Osteocyte (in vitro differentiated cells): ENCODE data around the gene BICDL2. TPM values are rescaled to one million over a fixed set of nuclear protein-coding genes. Genes with fewer than 3 reads are reported as not detected.

ENCODE experiments used
- DNase-seq: peaks from one replicate; pipeline ENCODE4 v3.0.0; 2021; ENCODE audit warnings: mixed read lengths; ENCODE audit not compliant: unreplicated experiment; ENCODE audit errors: extremely low spot score
- H3K27ac Mint-ChIP-seq: one replicate; pipeline ENCODE4 v1.8.0; 2021; ENCODE audit warnings: mild to moderate bottlenecking, mixed read lengths; ENCODE audit not compliant: unreplicated experiment
- H3K27me3 Mint-ChIP-seq: one replicate; pipeline ENCODE4 v1.8.0; 2021; ENCODE audit warnings: mixed read lengths; ENCODE audit not compliant: unreplicated experiment
- H3K36me3 Mint-ChIP-seq: one replicate; pipeline ENCODE4 v1.8.0; 2021; ENCODE audit warnings: mixed read lengths; ENCODE audit not compliant: unreplicated experiment
- H3K4me1 Mint-ChIP-seq: one replicate; pipeline ENCODE4 v1.8.0; 2021; ENCODE audit warnings: mixed read lengths; ENCODE audit not compliant: unreplicated experiment
- H3K4me3 Mint-ChIP-seq: one replicate; pipeline ENCODE4 v1.8.0; 2021; ENCODE audit warnings: mild to moderate bottlenecking, moderate library complexity, mixed read lengths; ENCODE audit not compliant: unreplicated experiment
- H3K9me3 Mint-ChIP-seq: one replicate; pipeline ENCODE4 v1.8.0; 2021; ENCODE audit warnings: mixed read lengths; ENCODE audit not compliant: unreplicated experiment
- CTCF ChIP-seq: fragments of 200-600 bp; sonication (generic); IDR thresholded peaks from 2 replicates; pipeline ENCODE4 v1.5.0; 2021; ENCODE audit warnings: antibody characterized with exemption, mild to moderate bottlenecking, moderate library complexity
- total RNA-seq: library from RNA; stranded (reverse); gene quantifications from 2 replicates; pipeline ENCODE4 v1.2.1, GENCODE V29; 2021

BICDL2 gene
- total RNA-seq, 1 donor from 2014 or later = not detected

- peak overlapping the region; percentile 77 for H3K27ac Mint-ChIP-seq
- no peak for TF ChIP-seq CTCF
- peak overlapping the region; percentile 74 for H3K4me3 Mint-ChIP-seq
- peaks cover 16% of the 10 kb centered on the region for H3K4me1 Mint-ChIP-seq
- H3K36me3 Mint-ChIP-seq = no peaks in the 10 kb centered on the region
- DNase-seq = no peak
- H3K27me3 Mint-ChIP-seq = no peaks in the 10 kb centered on the region
- H3K9me3 Mint-ChIP-seq = no peaks in the 10 kb centered on the region
These were observed 55.4 kb downstream of the BICDL2 start for GRCh38 chr16:2981177-2981898.

DNA sequence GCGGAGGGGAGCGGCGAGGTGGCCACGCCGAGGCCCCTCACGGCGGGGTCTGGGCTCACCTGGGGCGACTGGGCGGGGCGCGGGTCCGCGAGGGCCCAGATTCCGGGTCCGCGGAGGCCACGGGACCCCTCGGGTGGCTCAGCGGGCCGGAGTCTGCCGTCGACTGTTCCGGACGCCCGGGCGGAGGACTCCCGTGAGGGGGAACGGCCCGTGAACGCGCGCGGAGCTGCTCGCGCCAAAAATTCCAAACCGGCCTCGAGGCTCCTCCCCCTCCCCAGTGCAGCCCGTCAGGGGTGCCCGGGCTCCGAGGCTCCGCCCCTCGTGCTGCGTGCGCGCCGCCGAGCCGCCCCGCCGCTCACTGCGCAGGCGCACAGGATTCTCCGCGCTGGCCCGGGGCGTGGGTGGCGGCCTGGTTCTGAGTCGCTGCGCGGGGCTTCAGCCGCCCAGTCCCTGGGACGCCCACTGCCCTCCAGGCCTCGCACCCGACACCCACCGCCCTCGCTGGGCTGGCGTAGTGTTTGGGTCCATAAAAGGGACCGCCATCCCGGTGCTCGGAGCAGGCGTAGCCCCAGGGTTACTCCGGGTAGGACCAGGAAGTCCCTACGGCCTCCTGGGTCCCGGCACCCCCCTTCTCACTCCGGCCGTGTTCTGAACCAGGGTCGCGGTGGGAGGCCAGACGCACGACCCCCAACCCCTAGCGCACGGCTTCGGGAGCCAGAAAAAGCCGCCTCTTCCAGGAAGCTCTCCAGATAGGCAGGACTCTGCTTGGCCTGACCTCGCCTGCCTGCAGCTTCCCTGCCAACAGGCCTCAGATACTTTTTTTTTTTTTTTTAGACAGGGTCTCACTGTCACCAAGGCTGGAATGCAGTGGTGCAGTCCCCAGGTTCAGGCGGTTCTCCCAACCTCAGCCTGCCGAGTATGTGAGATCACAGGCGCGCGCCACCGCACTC is 56.2 kb downstream of the BICDL2 start, which contains the start of gene PKMYT1:
TSS of gene PKMYT1 (minus strand) at position 220 of the 950 bp plus-strand sequence. CDS start 789 bp downstream, outside the sequence.
- peak within 1 kb of the TSS; percentile 75 for H3K4me3 Mint-ChIP-seq
- H3K9me3 Mint-ChIP-seq = no peaks in the 10 kb centered on the region
- DNase-seq = peak; percentile 98
- H3K4me1 Mint-ChIP-seq = peaks cover 15% of the 10 kb centered on the region
- H3K27ac Mint-ChIP-seq = peak within 1 kb of the TSS; percentile 77
- H3K27me3 Mint-ChIP-seq = no peaks in the 10 kb centered on the region
- H3K36me3 Mint-ChIP-seq = no peaks in the 10 kb centered on the region
- TF ChIP-seq CTCF = no peak

GRCh38 chr16:2979669-2980226 is 57.0 kb downstream of the BICDL2 start:
- H3K4me1 Mint-ChIP-seq = peaks cover 15% of the 10 kb centered on the region
- no peak for TF ChIP-seq CTCF
- H3K4me3 Mint-ChIP-seq = peak overlapping the region; percentile 75
- DNase-seq = no peak
- no peaks in the 10 kb centered on the region for H3K9me3 Mint-ChIP-seq
- H3K27me3 Mint-ChIP-seq = no peaks in the 10 kb centered on the region
- peak overlapping the region; percentile 27 for H3K27ac Mint-ChIP-seq
- H3K36me3 Mint-ChIP-seq = no peaks in the 10 kb centered on the region

Other genes starting within 250 kb of the BICDL2 start
- gene PRSS33, start 249.4 kb downstream of the BICDL2 start, total RNA-seq = not detected in 2 replicates
- not detected in 2 replicates for gene PRSS41, start 238.5 kb downstream of the BICDL2 start, total RNA-seq
- not detected in 2 replicates for gene PRSS21, start 219.7 kb downstream of the BICDL2 start, total RNA-seq
- not detected in 2 replicates for gene ZG16B, start 206.6 kb downstream of the BICDL2 start, total RNA-seq
- not detected in 2 replicates for gene PRSS22, start 178.8 kb downstream of the BICDL2 start, total RNA-seq
- 49.6 and 54.0 TPM in 2 replicates for gene FLYWCH2, start 153.7 kb downstream of the BICDL2 start, total RNA-seq
- 38.9 and 46.4 TPM in 2 replicates for gene FLYWCH1, start 125.0 kb downstream of the BICDL2 start, total RNA-seq
- gene KREMEN2, start 72.7 kb downstream of the BICDL2 start, total RNA-seq = not detected in 2 replicates
- gene PAQR4, start 67.6 kb downstream of the BICDL2 start, total RNA-seq = 8.4 and 11.9 TPM in 2 replicates
- gene PKMYT1, start 56.5 kb downstream of the BICDL2 start, total RNA-seq = 10.4 and 14.0 TPM in 2 replicates
- not detected in 2 replicates for gene CLDN9, start 24.0 kb downstream of the BICDL2 start, total RNA-seq
- gene CLDN6, start 18.8 kb downstream of the BICDL2 start, total RNA-seq = 0.32 TPM in 1 of 2 replicates, not detected in the other
- gene TNFRSF12A, start 16.6 kb downstream of the BICDL2 start, total RNA-seq = 71.3 and 72.4 TPM in 2 replicates
- 133 and 139 TPM in 2 replicates for gene HCFC1R1, start 13.0 kb downstream of the BICDL2 start, total RNA-seq
- 36.6 and 40.1 TPM in 2 replicates for gene THOC6, start 12.9 kb downstream of the BICDL2 start, total RNA-seq
- 3.0 and 3.6 TPM in 2 replicates for gene MMP25, start 9.6 kb upstream of the BICDL2 start, total RNA-seq
- gene IL32, start 28.7 kb upstream of the BICDL2 start, total RNA-seq = 8.8 and 13.2 TPM in 2 replicates
- not detected in 2 replicates for gene ZSCAN10, start 62.4 kb upstream of the BICDL2 start, total RNA-seq
- gene ZNF205, start 75.6 kb upstream of the BICDL2 start, total RNA-seq = 14.8 and 15.9 TPM in 2 replicates
- 13.4 and 14.3 TPM in 2 replicates for gene ZNF213, start 98.1 kb upstream of the BICDL2 start, total RNA-seq
- not detected in 2 replicates for gene OR1F1, start 151.3 kb upstream of the BICDL2 start, total RNA-seq
- 9.0 and 9.1 TPM in 2 replicates for gene ZNF200, start 198.2 kb upstream of the BICDL2 start, total RNA-seq
- gene MEFV, start 219.7 kb upstream of the BICDL2 start, total RNA-seq = not detected in 2 replicates
- gene ZNF263, start 246.5 kb upstream of the BICDL2 start, total RNA-seq = 30.4 and 33.2 TPM in 2 replicates